ENCODE measurements around the gene PPP3CA.

DNA sequence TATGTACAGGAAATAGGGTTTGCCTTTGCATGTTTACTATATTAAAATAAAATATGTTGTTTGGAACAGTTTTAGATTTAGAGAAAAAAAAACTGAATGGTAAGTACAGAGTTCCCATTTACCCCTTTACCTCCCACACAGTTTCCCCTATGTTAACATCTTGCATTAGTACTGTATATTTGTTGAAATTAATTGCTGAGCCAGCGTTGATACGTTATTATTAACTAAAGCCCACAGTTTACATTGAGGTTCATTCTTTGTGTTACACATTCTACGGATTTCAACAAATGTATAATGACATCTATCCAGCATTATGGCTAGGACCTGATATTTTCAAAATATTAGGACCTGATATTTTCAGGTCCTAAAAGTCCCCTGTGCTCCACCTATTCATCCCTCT, 70.7 kb downstream of the PPP3CA start:
- TF ChIP-seq TAF1 (IDR thresholded peaks at IDR 0.05; ENCODE audit: low read depth, low read length), result no peak
- TF ChIP-seq POLR2AphosphoS5 (IDR thresholded peaks at IDR 0.05; ENCODE audit: low read depth, low read length), result no peak
- TF ChIP-seq POLR2A (IDR thresholded peaks at IDR 0.05; ENCODE audit: low read depth, low read length), result no peak
- no peak for TF ChIP-seq POU2F2 (IDR thresholded peaks at IDR 0.05; ENCODE audit: low read depth, low read length)
- no peak for TF ChIP-seq SPI1 (IDR thresholded peaks at IDR 0.05; ENCODE audit: low read depth, low read length)
- TF ChIP-seq PAX5 (IDR thresholded peaks at IDR 0.05; ENCODE audit: insufficient read depth, low read length, severe bottlenecking), result no peak
